ENCODE measurements around the gene TPSAB1.
"Not testable (repeated sequence)": the region's sequence is repeated elsewhere in the genome, so short reads cannot be mapped to it uniquely, and the experiment has no call there.

Gene TPSAB1

DNA sequence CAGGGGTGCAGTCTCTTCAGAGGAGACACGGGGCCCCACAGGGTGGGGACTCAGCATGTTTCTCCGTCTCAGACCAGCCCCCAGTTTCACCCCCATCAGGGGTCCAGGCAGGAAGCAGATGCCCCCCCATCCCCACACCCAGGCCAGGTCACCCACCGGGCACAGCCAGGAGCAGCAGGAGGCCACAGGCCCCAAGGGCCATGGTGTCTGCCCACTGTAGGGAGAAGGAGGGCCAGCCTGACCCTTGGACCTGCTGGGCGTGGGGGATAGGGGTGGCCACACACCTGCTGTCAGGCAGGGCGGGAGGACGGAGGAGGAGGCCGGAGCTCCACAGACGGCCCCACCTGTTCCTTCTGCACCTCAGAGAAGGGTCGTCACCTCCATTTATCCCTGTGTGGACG, 15.5 kb upstream of the TPSAB1 start, which contains the start of gene TPSG1:
Gene TPSG1 (minus strand): TSS at position 218 of the 401 bp plus-strand sequence. CDS start 16 bp downstream, at position 202.
- no peak for DNase-seq

- not testable (repeated sequence) for DNase-seq
These were observed 14.7 kb upstream of the TPSAB1 start for GRCh38 chr16:1225728-1226311.

DNA sequence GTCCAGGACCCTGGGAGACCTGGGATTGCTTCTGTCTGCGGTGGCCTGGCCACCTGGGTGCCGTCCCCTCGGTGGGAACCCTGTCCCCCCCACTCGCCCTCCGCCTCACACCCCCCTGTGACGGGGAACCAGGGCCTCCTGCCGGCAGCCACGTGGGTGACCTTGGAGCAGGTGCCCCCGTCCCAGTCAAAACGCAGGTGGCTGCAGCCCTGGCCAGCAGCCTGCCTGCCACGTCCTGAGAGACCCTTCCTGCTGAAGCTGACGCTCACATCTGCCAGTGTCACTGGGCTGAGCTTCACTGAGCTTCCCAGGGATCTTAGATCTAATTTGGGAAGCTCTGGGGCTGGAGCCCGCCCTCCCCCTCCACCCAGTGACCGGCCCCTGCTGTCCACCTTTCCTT, 13.8 kb upstream of the TPSAB1 start:
- DNase-seq: not testable (repeated sequence)

DNA sequence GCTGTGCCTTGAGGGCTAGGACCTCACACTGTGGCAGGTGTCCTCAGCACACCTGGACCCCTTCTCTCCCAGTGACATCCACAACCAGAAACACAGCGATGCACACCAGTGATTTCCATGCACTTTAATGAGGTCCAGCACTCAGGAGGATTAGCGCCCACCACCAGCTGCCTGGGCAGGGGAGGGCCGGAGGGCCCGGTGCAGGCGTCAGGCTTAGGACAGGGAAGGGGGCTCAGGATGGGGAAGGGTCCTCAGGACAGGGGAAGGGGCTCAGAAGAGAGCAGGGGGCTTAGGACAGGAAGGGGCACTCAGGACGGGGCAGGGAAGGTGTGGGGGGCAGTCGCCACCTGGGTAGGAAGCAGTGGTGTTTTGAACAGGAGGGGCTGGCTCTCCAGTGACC, 12.3 kb upstream of the TPSAB1 start:
- DNase-seq: not testable (repeated sequence)

- not testable (repeated sequence) for DNase-seq
These were observed 11.0 kb upstream of the TPSAB1 start for GRCh38 chr16:1229476-1229875.

GRCh38 chr16:1230084-1230470, 10.4 kb upstream of the TPSAB1 start, which contains the start of gene TPSB2:
TSS of gene TPSB2 (minus strand) at chr16:1230184. CDS start at chr16:1229951, 233 bp downstream.
- DNase-seq: not testable (repeated sequence)

DNA sequence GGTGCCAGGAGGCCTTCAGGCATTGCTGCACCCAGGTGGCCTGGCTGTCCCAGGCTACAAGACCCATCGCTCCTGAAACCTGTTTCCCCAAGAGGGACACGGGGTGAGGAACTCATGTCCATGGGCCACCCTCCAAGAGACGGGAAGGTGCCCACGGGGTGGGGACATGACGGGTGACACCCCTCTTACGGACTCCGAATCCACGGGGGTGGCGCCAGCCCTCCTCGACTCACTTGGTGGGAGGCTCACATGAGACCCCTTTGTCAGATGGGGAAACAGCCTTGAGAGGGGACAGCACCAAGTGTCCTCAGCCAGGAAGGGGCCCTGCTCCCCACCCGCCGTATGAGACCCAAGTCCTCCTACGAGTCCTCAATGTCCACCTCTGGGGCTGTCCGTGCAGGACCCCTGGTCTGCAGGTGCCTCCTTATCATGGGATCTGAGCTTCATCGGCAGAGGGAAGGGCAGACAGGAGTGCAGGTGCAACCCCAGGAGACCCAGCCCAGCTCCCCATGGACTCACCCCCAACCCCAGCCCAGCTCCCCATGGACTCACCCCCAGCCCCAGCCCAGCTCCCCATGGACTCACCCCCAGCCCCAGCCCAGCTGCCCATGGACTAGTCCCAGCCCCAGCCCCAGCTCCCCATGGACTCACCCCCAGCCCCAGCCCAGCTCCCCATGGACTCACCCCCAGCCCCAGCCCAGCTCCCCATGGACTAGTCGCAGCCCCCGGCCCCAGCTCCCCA, 9.9 kb upstream of the TPSAB1 start:
- DNase-seq: not testable (repeated sequence)

DNA sequence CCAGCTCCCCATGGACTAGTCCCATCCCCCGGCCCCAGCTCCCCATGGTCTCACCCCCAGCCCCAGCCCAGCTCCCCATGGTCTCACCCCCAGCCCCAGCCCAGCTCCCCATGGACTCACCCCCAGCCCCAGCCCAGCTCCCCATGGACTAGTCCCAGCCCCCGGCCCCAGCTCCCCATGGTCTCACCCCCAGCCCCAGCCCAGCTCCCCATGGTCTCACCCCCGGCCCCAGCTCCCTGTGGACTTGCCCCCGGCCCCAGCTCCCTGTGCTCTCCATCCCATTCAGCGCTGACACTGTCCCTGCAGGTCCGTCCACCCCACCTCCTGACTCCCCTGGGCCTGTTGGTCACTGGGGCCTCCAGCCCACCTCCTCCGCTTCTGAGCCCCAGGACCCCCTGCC, 9.2 kb upstream of the TPSAB1 start:
- not testable (repeated sequence) for DNase-seq

DNA sequence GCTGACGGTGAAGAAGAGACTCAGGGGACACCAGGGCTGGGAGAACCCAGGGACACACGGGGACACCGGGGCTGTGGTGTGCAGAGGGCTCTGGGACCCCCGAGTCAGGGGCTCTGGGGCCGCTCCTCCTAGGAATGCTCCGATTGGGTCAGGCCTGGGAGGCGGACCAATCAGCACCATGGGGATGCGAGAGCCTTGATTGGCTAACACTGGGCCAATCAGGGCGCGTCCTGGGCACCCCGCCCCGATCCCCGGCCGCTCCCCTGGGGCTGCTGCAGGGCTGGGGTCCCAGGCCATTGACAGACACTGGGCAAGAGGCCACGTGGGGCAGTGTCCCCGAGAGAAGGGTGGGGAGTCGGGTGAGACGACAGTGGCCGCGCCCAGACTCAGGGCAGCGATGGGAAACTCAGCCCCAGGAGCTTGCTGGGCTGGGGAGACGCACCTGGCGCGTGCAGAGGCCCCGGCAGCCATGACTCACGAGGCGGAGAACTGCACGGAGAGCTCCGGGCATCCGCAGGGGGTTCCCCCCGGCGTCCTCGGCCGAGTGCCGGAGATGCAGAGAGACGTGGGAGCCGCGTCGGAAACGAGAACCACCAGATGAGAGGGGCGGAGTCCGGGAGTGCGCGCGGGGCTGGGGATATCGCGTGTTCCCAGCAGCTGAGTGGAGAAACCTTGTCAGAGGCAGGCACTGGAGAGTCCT, 8.3 kb upstream of the TPSAB1 start:
- DNase-seq: not testable (repeated sequence)

GRCh38 chr16:1236659-1237058, 3.8 kb upstream of the TPSAB1 start:
- not testable (repeated sequence) for DNase-seq

DNA sequence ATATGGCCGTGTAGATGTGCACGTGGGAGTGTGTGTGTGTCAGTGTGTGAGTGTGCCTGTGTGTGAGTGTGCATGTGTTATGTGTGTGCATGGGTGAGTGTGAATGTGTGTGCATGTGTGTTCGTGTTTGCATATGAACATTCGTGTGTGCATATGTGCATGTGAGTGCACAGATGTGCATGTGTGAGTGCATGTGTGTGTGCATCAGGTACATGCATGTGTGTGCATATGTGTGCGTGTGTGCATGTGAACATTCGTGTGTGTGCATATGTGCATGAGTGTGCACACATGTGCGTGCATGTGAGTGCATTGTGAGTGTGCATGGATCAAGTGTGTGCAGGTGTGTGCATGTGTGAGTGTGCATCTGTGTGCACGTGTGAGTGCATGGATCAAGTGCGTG, 2.5 kb upstream of the TPSAB1 start:
- DNase-seq: no peak

DNA sequence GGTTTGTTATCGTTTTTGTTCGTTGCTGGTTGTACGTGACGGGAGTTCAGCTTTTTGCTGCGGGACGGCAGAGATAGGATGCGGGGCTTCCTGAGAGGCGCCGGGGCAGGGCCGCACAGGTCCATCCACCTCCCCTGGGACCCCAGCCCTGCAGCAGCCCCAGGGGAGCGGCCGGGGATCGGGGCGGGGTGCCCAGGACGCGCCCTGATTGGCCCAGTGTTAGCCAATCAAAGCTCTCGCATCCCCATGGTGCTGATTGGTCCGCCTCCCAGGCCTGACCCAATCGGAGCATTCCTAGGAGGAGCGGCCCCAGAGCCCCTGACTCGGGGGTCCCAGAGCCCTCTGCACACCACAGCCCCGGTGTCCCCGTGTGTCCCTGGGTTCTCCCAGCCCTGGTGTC, 1.6 kb upstream of the TPSAB1 start:
- DNase-seq: not testable (repeated sequence)

- not testable (repeated sequence) for DNase-seq
These were observed 930 bp upstream of the TPSAB1 start for GRCh38 chr16:1239575-1239974.

GRCh38 chr16:1241081-1241480, 576 bp downstream of the TPSAB1 start:
- DNase-seq: not testable (repeated sequence)

- DNase-seq: not testable (repeated sequence)
These were observed 2.9 kb downstream of the TPSAB1 start for GRCh38 chr16:1243363-1243762.

DNA sequence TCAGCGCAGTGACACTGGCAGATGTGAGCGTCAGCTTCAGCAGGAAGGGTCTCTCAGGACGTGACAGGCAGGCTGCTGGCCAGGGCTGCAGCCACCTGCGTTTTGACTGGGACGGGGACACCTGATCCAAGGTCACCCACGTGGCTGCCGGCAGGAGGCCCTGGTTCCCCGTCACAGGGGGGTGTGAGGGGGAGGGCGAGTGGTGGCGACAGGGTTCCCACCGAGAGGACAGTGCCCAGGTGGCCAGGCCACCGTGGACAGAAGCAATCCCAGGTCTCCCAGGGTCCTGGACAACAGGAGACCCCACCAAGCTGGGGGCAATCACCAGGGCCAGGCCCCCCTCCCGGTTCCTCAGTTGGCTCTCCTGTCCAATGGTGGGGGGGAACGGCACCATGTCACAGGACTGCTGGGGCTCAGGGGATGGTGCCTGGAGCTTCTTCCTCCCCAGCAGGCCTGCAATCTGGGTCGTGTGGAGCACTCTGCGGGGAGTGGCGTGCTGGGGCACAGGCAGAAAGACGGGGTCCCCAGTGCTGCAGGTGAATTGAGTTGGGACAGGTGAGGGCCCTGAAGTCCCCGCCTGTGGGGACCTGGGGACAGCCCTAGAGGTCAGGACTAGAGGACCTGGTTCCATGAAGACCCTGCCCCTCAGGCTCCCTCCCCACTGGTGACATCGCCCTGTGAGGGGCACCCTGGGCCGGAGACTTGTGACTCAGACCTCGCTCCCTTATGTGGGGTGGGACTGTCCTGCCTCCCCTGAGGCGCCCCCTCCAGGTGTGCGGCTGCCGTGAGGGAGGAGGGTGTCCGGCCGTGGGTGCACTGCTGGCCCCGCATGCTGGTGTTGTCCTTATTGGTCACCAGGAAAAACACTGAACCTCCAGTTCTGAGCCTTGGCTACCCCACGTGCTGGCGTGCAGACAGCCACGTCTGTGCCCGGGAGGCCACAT, 3.7 kb downstream of the TPSAB1 start:
- DNase-seq: not testable (repeated sequence)

- no peak for DNase-seq
These were observed 4.4 kb downstream of the TPSAB1 start for GRCh38 chr16:1244881-1245280.

DNA sequence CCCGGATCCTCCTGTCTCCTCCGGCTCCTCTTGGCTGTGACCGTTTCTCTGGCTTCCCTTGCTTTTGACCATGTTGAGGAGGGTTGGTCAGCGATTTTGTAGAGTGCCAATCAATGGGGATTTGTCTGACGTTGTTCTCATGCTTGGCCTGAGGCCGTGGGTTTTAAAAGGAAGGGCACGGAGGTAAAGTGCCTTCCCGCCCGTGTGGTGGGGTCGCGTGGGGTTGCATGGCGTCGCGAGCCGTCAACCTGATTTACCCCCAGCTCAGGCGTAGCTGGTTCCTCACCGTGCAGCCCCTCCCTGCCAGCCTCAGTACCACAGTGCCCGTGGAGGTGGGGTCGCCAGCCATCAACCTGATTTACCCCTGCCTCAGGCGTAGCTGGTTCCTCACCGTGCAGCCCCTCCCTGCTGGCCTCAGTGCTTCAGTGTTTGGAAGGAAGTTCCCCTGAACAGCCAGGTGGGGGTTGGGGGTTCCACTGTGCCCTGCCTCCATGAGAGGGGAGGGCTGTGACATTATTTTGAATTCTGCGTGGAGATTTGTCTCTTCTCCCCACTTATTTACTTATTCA, 5.0 kb downstream of the TPSAB1 start:
- no peak for DNase-seq

- DNase-seq: not testable (repeated sequence)
These were observed 7.5 kb downstream of the TPSAB1 start for GRCh38 chr16:1247903-1248537.

GRCh38 chr16:1249031-1249755, 8.7 kb downstream of the TPSAB1 start:
- DNase-seq: not testable (repeated sequence)

All from CD4-positive, alpha-beta T cell treated with Interleukin-17A for 4 hours (primary cell).